ENCODE results near the gene NFAM1. TPM values are rescaled to one million over a fixed set of nuclear protein-coding genes. Genes with fewer than 3 reads are reported as not detected.

The NFAM1 gene
- total and polyA plus RNA-seq, 2 of the 13 experiments (the other 11 are each of a cell fraction or from before 2014, with no cell fraction given): 0.03 TPM; not detected in 1

DNA sequence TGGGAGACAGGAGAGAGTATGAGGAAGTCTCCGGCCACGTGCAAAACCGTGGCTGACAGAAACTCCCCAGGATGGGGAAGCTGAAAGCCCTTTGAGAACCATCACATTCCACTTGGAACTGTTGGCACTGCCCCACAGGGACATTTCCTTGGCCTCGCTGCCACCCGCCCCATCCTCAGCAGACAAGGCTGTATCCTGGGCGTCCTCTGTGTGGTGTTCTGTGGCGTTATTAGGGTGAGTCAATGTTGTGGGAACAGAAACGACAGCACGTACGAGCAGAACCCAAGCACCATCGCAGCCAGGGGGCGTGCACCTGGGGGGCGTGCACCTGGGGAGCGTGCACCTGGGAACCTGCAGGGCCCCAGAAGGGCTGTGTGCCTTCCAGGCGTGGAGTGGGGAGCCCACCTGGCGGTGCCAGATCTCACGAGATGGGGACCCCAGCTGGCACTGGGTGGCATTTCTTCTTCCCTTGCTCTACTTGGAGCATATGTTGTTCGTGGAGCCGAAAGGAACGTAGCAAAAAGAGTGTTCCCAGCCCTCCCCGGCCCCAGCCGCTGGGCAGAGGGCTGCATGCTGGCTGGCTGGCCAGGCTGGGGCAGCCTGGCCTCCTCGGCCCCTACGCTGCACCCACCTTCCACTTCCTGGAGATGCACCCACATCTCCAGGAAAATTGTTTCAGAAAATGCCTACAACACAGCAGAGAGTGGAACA lies 35.4 kb downstream of the NFAM1 start (continued):
- TF ChIP-seq ZHX2 (IDR thresholded peaks at IDR 0.05; ENCODE audit: low read depth) (no peak), ZHX2 (CRISPR knock-in tag; IDR thresholded peaks at IDR 0.05; ENCODE audit: borderline replicate concordance) (no peak), SIN3B (IDR thresholded peaks at IDR 0.05; ENCODE audit: low read length) (no peak), MTF2 (CRISPR knock-in tag; IDR thresholded peaks at IDR 0.05; ENCODE audit: borderline replicate concordance) (no peak), MXD3 (CRISPR knock-in tag; IDR thresholded peaks at IDR 0.05) (no peak), ZNF772 (CRISPR knock-in tag; IDR thresholded peaks at IDR 0.05) (no peak), RBAK (CRISPR knock-in tag; IDR thresholded peaks at IDR 0.05) (no peak), ZMYM2 (CRISPR knock-in tag; IDR thresholded peaks at IDR 0.05) (no peak)
- TF ChIP-seq, protein P1, sequence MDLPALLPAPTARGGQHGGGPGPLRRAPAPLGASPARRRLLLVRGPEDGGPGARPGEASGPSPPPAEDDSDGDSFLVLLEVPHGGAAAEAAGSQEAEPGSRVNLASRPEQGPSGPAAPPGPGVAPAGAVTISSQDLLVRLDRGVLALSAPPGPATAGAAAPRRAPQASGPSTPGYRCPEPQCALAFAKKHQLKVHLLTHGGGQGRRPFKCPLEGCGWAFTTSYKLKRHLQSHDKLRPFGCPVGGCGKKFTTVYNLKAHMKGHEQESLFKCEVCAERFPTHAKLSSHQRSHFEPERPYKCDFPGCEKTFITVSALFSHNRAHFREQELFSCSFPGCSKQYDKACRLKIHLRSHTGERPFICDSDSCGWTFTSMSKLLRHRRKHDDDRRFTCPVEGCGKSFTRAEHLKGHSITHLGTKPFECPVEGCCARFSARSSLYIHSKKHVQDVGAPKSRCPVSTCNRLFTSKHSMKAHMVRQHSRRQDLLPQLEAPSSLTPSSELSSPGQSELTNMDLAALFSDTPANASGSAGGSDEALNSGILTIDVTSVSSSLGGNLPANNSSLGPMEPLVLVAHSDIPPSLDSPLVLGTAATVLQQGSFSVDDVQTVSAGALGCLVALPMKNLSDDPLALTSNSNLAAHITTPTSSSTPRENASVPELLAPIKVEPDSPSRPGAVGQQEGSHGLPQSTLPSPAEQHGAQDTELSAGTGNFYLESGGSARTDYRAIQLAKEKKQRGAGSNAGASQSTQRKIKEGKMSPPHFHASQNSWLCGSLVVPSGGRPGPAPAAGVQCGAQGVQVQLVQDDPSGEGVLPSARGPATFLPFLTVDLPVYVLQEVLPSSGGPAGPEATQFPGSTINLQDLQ (CRISPR knock-in tag; IDR thresholded peaks at IDR 0.05): no peak
- TF ChIP-seq, protein P2, sequence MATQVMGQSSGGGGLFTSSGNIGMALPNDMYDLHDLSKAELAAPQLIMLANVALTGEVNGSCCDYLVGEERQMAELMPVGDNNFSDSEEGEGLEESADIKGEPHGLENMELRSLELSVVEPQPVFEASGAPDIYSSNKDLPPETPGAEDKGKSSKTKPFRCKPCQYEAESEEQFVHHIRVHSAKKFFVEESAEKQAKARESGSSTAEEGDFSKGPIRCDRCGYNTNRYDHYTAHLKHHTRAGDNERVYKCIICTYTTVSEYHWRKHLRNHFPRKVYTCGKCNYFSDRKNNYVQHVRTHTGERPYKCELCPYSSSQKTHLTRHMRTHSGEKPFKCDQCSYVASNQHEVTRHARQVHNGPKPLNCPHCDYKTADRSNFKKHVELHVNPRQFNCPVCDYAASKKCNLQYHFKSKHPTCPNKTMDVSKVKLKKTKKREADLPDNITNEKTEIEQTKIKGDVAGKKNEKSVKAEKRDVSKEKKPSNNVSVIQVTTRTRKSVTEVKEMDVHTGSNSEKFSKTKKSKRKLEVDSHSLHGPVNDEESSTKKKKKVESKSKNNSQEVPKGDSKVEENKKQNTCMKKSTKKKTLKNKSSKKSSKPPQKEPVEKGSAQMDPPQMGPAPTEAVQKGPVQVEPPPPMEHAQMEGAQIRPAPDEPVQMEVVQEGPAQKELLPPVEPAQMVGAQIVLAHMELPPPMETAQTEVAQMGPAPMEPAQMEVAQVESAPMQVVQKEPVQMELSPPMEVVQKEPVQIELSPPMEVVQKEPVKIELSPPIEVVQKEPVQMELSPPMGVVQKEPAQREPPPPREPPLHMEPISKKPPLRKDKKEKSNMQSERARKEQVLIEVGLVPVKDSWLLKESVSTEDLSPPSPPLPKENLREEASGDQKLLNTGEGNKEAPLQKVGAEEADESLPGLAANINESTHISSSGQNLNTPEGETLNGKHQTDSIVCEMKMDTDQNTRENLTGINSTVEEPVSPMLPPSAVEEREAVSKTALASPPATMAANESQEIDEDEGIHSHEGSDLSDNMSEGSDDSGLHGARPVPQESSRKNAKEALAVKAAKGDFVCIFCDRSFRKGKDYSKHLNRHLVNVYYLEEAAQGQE (IDR thresholded peaks at IDR 0.05; ENCODE audit: borderline replicate concordance in 1 of 2, low read depth in 1 of 2, low read length in 2 of 2): no peak
